Prostate gland (tissue), 2 donors: Measurements from ENCODE around the gene MTFR1L.

ENCODE experiments used
- POLR2A ChIP-seq: fragments of 450-650 bp; IDR thresholded peaks from one replicate; pipeline ENCODE4 v1.6.1; 2016; ENCODE audit warnings: antibody characterized with exemption, mild to moderate bottlenecking
- POLR2AphosphoS5 ChIP-seq: sonication (generic); formaldehyde crosslinking; IDR thresholded peaks from one replicate; pipeline ENCODE4 v1.6.1; 2017; ENCODE audit warnings: antibody characterized with exemption
- TF ChIP-seq, protein P1 (sequence below), 4 experiments: fragments of 200-600 bp in 2 of 4; fragments of 450-650 bp in 2 of 4; sonication (generic) in 2 of 4; IDR thresholded peaks; 1 replicate in 3 of 4; 2 replicates in 1 of 4; pipeline ENCODE4 v1.5.1; 2016 to 2019; ENCODE audit warnings: antibody characterized with exemption in 4 of 4, mild to moderate bottlenecking in 2 of 4, moderate library complexity in 2 of 4

DNA sequence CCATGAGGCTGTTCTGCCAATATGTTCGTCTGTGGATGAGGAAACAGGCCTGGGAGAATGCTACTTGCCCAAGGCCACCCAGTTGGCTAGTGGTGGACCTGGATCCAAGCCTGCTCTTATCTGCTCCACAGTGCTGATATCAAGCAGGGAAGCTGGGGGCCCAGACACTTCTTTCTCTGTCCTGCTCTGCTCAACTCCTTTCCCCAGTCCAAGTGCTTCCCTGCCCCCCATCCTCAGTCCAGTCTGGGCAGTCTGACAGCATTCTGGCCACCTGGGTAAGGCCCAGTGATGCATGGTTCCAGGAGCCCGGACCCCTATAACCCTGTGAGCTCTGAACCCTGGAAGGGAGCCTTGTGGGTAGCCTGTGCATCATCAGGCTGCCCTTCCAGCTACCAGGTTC, 59.9 kb downstream of the MTFR1L start:
- TF ChIP-seq, protein P1, sequence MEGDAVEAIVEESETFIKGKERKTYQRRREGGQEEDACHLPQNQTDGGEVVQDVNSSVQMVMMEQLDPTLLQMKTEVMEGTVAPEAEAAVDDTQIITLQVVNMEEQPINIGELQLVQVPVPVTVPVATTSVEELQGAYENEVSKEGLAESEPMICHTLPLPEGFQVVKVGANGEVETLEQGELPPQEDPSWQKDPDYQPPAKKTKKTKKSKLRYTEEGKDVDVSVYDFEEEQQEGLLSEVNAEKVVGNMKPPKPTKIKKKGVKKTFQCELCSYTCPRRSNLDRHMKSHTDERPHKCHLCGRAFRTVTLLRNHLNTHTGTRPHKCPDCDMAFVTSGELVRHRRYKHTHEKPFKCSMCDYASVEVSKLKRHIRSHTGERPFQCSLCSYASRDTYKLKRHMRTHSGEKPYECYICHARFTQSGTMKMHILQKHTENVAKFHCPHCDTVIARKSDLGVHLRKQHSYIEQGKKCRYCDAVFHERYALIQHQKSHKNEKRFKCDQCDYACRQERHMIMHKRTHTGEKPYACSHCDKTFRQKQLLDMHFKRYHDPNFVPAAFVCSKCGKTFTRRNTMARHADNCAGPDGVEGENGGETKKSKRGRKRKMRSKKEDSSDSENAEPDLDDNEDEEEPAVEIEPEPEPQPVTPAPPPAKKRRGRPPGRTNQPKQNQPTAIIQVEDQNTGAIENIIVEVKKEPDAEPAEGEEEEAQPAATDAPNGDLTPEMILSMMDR (IDR thresholded peaks at IDR 0.05): no peak
- TF ChIP-seq POLR2A: no peak
- no peak for TF ChIP-seq POLR2AphosphoS5
